ENCODE results near the gene PRKCE. TPM values are rescaled to one million over a fixed set of nuclear protein-coding genes. Genes with fewer than 3 reads are reported as not detected.

PRKCE gene
- total RNA-seq, 1 donor from 2014 or later, result 24.2 TPM

DNA sequence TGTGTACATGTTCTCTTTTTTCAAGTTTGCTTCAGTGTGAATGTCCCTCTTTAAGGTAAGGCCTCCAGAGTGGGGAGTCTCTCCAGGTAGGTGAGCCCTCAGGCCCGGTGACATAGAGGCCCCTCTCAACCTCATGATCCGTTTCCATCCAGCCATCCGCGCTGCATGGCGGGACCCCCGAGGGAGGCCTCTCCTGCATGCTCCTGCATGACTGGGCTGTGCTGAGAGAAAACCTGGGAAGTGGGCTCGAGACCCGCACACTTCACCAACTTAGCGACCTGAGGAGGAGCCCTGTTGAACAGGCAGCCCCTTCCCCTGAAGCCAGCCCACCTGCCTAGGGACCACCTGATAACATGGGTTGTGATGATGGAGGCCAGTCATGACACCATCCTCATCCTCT lies 514.4 kb downstream of the PRKCE start:
- Mint-ChIP-seq H3K27ac (ENCODE audit: unreplicated experiment) (no peak overlapping the region), H3K9me3 (ENCODE audit: unreplicated experiment) (no peaks in the 10 kb centered on the region), H3K4me3 (ENCODE audit: unreplicated experiment) (no peak overlapping the region), H3K4me1 (ENCODE audit: unreplicated experiment) (peaks cover 21% of the 10 kb centered on the region), H3K27me3 (ENCODE audit: unreplicated experiment) (peaks cover 13% of the 10 kb centered on the region), H3K36me3 (ENCODE audit: low read depth, unreplicated experiment) (peaks cover 14% of the 10 kb centered on the region)
- no peak for DNase-seq (ENCODE audit: low spot score)
- TF ChIP-seq, protein P1, sequence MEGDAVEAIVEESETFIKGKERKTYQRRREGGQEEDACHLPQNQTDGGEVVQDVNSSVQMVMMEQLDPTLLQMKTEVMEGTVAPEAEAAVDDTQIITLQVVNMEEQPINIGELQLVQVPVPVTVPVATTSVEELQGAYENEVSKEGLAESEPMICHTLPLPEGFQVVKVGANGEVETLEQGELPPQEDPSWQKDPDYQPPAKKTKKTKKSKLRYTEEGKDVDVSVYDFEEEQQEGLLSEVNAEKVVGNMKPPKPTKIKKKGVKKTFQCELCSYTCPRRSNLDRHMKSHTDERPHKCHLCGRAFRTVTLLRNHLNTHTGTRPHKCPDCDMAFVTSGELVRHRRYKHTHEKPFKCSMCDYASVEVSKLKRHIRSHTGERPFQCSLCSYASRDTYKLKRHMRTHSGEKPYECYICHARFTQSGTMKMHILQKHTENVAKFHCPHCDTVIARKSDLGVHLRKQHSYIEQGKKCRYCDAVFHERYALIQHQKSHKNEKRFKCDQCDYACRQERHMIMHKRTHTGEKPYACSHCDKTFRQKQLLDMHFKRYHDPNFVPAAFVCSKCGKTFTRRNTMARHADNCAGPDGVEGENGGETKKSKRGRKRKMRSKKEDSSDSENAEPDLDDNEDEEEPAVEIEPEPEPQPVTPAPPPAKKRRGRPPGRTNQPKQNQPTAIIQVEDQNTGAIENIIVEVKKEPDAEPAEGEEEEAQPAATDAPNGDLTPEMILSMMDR (IDR thresholded peaks at IDR 0.05; ENCODE audit: unreplicated experiment), result no peak

DNA sequence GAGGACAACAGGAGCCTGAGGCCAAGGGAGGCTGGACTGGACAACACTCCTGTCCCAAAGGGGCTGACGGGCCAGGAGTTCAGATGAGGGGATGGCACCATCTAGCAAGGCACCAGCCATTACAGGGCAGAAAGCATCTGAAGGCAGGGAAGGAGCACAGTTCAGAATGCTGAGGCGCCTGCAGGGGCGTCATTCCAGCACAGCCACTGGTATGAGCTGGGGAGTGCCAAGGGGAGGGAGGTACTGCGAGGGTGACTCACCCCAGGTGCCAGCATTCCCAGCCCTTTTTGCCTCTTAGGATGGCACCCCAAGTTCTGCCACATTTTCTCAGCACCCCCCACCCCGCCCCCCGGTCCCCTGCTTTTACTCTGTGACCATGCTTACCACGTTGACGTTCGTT lies 515.9 kb downstream of the PRKCE start:
- peaks cover 9% of the 10 kb centered on the region for H3K36me3 Mint-ChIP-seq (ENCODE audit: low read depth, unreplicated experiment)
- H3K4me1 Mint-ChIP-seq (ENCODE audit: unreplicated experiment), result peaks cover 9% of the 10 kb centered on the region
- no peak overlapping the region for H3K27ac Mint-ChIP-seq (ENCODE audit: unreplicated experiment)
- no peak for DNase-seq (ENCODE audit: low spot score)
- TF ChIP-seq, protein P1 (IDR thresholded peaks at IDR 0.05; ENCODE audit: unreplicated experiment), result no peak
- peaks cover 12% of the 10 kb centered on the region for H3K27me3 Mint-ChIP-seq (ENCODE audit: unreplicated experiment)
- no peaks in the 10 kb centered on the region for H3K9me3 Mint-ChIP-seq (ENCODE audit: unreplicated experiment)
- no peak overlapping the region for H3K4me3 Mint-ChIP-seq (ENCODE audit: unreplicated experiment)

DNA sequence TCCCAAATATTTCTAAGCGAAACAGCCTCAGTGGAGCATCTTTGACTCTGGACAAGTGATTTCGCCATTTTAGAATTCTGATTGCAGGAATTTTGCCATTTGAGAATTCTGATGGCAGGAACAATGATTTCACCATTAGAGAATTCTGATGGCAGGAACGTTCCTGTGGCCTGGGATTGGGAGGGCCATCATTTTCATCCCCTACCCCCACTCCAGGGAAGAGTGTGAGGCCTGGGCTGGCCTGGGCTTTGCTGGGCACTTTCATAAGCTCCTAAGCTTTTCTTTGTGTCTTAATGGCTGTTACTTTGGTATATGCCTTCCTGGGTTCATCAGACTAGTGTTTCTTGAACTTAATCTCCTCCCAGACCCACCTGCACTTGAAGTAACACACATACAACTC lies 516.4 kb downstream of the PRKCE start:
- no peaks in the 10 kb centered on the region for H3K9me3 Mint-ChIP-seq (ENCODE audit: unreplicated experiment)
- H3K27ac Mint-ChIP-seq (ENCODE audit: unreplicated experiment), result no peak overlapping the region
- H3K27me3 Mint-ChIP-seq (ENCODE audit: unreplicated experiment), result peaks cover 12% of the 10 kb centered on the region
- no peak overlapping the region for H3K4me3 Mint-ChIP-seq (ENCODE audit: unreplicated experiment)
- H3K4me1 Mint-ChIP-seq (ENCODE audit: unreplicated experiment), result peaks cover 7% of the 10 kb centered on the region
- peaks cover 5% of the 10 kb centered on the region for H3K36me3 Mint-ChIP-seq (ENCODE audit: low read depth, unreplicated experiment)
- no peak for DNase-seq (ENCODE audit: low spot score)
- TF ChIP-seq, protein P1 (IDR thresholded peaks at IDR 0.05; ENCODE audit: unreplicated experiment), result no peak

DNA sequence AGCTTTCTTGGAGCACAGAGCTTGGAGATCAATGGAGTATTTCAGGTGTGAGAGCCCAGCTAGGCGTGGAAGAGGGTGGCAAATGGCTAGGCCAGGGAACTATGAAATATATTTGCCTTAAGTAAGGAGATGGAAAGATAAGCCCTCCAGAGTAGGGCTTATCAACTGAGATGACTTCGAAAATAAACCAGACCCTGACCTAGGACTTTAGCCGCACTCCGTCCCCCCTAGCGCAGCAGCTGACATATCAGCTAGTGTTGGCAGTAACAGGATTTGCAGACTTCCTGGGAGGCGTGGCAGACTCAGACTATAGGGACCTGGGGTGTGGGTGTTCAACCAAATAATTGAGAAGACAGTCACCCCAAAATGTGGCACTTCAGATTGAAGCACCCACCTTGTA lies 518.0 kb downstream of the PRKCE start:
- H3K27me3 Mint-ChIP-seq (ENCODE audit: unreplicated experiment), result peaks cover 6% of the 10 kb centered on the region
- H3K9me3 Mint-ChIP-seq (ENCODE audit: unreplicated experiment), result no peaks in the 10 kb centered on the region
- no peak overlapping the region for H3K27ac Mint-ChIP-seq (ENCODE audit: unreplicated experiment)
- peaks cover 5% of the 10 kb centered on the region for H3K36me3 Mint-ChIP-seq (ENCODE audit: low read depth, unreplicated experiment)
- no peak overlapping the region for H3K4me3 Mint-ChIP-seq (ENCODE audit: unreplicated experiment)
- DNase-seq (ENCODE audit: low spot score), result no peak
- TF ChIP-seq, protein P1 (IDR thresholded peaks at IDR 0.05; ENCODE audit: unreplicated experiment), result no peak
- peaks cover 11% of the 10 kb centered on the region for H3K4me1 Mint-ChIP-seq (ENCODE audit: unreplicated experiment)

DNA sequence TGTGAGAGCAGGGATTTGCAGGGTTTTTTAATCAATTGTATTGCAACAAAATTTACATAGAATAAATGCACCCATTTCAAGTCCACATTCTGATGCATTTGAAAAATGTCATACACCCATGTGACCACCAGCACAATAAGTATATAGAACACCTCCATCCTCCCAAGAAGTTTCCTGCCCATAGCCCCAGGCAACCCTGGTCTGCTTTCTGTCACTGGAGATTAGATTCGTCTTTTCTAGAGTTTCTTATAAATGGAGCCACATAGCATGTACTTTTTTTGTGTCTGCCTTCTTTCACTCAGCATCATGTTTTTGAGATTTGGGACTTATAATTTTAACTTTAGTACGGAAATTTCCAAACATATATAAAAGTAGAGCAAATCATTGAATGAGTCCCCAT lies 518.6 kb downstream of the PRKCE start:
- TF ChIP-seq, protein P1 (IDR thresholded peaks at IDR 0.05; ENCODE audit: unreplicated experiment), result no peak
- peaks cover 2% of the 10 kb centered on the region for H3K36me3 Mint-ChIP-seq (ENCODE audit: low read depth, unreplicated experiment)
- DNase-seq (ENCODE audit: low spot score), result no peak
- H3K4me1 Mint-ChIP-seq (ENCODE audit: unreplicated experiment), result peaks cover 14% of the 10 kb centered on the region
- peaks cover 4% of the 10 kb centered on the region for H3K27me3 Mint-ChIP-seq (ENCODE audit: unreplicated experiment)
- no peak overlapping the region for H3K4me3 Mint-ChIP-seq (ENCODE audit: unreplicated experiment)
- no peak overlapping the region for H3K27ac Mint-ChIP-seq (ENCODE audit: unreplicated experiment)
- H3K9me3 Mint-ChIP-seq (ENCODE audit: unreplicated experiment), result no peaks in the 10 kb centered on the region

Data from endothelial cell (in vitro differentiated cells).